ENCODE data around the gene TOP3B. TPM values are rescaled to one million over a fixed set of nuclear protein-coding genes. Genes with fewer than 3 reads are reported as not detected.
A peak's percentile ranks its signal among the peaks of the same experiment; 100 is the strongest.

The TOP3B gene
- total and polyA plus RNA-seq, 2 donors from 2014 or later, result 8.1 to 26.7 TPM

DNA sequence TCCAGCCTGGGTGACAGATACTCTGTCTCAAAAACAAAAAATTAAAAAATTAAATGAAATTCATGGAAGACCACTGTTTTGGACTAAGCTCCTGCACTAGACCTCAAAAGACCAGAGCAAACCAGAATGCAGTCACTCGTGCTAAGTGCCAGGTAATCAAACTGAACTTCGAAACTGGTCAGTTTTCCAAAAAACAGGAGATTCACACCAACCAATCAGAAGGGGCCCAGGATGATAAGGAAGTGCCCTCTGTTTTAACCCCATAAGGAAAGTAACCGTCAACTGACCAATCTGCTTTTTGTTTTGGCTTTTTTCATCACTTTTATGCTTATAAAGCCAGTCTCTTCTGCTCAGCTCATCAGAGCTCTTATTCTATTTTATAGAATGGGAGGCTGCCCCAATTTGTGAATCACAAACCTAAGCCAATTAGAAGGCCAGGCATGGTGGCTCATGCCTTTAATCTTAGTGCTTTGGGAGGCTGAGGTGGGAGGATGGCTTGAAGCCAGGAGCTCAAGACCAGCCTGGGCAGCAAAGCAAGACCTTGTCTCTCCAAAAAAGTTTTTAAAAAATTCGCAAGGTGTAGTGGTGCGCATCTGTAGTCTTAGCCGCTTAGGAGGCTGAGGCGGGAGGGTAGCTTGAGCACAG is 10.1 kb upstream of the TOP3B start:
- Histone ChIP-seq H3K36me3 (ENCODE audit: control insufficient read depth in 2 of 3, insufficient read depth in 3 of 3, low read length in 3 of 3) (no peaks in the 10 kb centered on the region), H3K4me1 (ENCODE audit: control insufficient read depth in 2 of 3, insufficient read depth in 2 of 3, low read depth in 1 of 3, low read length in 3 of 3) (no peaks in the 10 kb centered on the region), H3K4me3 (ENCODE audit: low read length in 3 of 3) (no peak overlapping the region), H3K9ac (ENCODE audit: low read length in 3 of 3) (no peak overlapping the region), H3K9me3 (ENCODE audit: control insufficient read depth in 2 of 3, insufficient read depth in 1 of 3, low read length in 3 of 3) (no peaks in the 10 kb centered on the region), H3K27me3 (ENCODE audit: control insufficient read depth, insufficient read depth, low read length) (no peaks in the 10 kb centered on the region), H3K27ac (ENCODE audit: low read depth in 2 of 2, low read length in 2 of 2) (no peak overlapping the region)
- FAIRE-seq (no peak), DNase-seq (no peak)
- intact Hi-C loops (cut with DNase I), result no loop called here
- TF ChIP-seq, protein P1, sequence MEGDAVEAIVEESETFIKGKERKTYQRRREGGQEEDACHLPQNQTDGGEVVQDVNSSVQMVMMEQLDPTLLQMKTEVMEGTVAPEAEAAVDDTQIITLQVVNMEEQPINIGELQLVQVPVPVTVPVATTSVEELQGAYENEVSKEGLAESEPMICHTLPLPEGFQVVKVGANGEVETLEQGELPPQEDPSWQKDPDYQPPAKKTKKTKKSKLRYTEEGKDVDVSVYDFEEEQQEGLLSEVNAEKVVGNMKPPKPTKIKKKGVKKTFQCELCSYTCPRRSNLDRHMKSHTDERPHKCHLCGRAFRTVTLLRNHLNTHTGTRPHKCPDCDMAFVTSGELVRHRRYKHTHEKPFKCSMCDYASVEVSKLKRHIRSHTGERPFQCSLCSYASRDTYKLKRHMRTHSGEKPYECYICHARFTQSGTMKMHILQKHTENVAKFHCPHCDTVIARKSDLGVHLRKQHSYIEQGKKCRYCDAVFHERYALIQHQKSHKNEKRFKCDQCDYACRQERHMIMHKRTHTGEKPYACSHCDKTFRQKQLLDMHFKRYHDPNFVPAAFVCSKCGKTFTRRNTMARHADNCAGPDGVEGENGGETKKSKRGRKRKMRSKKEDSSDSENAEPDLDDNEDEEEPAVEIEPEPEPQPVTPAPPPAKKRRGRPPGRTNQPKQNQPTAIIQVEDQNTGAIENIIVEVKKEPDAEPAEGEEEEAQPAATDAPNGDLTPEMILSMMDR (IDR thresholded peaks at IDR 0.05; ENCODE audit: borderline replicate concordance, extremely low read depth, insufficient read depth), result no peak

DNA sequence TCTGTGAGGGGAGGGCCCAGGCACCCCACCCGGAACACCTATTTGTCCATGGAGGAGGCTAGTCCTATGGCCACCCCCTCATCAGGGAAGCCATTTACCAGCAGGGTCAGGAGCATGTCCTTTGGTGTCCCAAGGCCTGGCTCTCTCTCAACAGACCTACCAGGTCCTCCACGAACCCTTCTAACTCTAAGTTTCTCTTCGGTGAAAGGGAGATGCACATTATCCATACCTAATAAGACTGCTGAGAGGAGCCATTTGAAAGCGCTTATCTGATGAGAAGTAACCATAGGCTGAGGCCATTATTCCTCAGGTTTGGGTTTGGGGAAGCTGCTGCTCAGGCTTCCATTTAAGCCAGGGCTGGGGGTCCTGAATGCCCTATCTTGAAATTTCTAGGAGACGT is 9.2 kb upstream of the TOP3B start:
- intact Hi-C loops (cut with DNase I), result no loop called here
- Histone ChIP-seq H3K27ac (ENCODE audit: low read depth in 2 of 2, low read length in 2 of 2) (no peak overlapping the region), H3K9me3 (ENCODE audit: control insufficient read depth in 2 of 3, insufficient read depth in 1 of 3, low read length in 3 of 3) (no peaks in the 10 kb centered on the region), H3K4me1 (ENCODE audit: control insufficient read depth in 2 of 3, insufficient read depth in 2 of 3, low read depth in 1 of 3, low read length in 3 of 3) (no peaks in the 10 kb centered on the region), H3K36me3 (ENCODE audit: control insufficient read depth in 2 of 3, insufficient read depth in 3 of 3, low read length in 3 of 3) (no peaks in the 10 kb centered on the region), H3K27me3 (ENCODE audit: control insufficient read depth, insufficient read depth, low read length) (no peaks in the 10 kb centered on the region), H3K4me3 (ENCODE audit: low read length in 3 of 3) (no peak overlapping the region), H3K9ac (ENCODE audit: low read length in 3 of 3) (no peak overlapping the region)
- no peak for DNase-seq
- TF ChIP-seq, protein P1 (IDR thresholded peaks at IDR 0.05; ENCODE audit: borderline replicate concordance, extremely low read depth, insufficient read depth), result no peak
- FAIRE-seq, result no peak

DNA sequence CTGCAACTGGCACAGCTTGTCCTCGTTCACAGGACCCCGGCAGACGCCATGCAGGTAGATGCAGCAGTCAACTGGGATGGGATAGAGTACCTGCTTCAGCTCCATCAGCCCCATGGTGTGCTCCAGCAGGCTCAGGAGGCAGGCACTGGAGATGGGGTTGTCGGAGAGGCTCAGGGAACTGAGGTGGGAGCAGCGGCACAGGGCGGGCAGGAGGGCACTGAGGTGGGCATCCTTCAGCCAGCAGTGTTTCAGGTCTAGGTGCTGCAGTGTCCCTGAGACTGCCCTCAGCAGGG is 8.7 kb upstream of the TOP3B start:
- TF ChIP-seq, protein P1 (IDR thresholded peaks at IDR 0.05; ENCODE audit: borderline replicate concordance, extremely low read depth, insufficient read depth), result no peak
- Histone ChIP-seq H3K27me3 (ENCODE audit: control insufficient read depth, insufficient read depth, low read length) (no peaks in the 10 kb centered on the region), H3K36me3 (ENCODE audit: control insufficient read depth in 2 of 3, insufficient read depth in 3 of 3, low read length in 3 of 3) (no peaks in the 10 kb centered on the region), H3K4me1 (ENCODE audit: control insufficient read depth in 2 of 3, insufficient read depth in 2 of 3, low read depth in 1 of 3, low read length in 3 of 3) (no peaks in the 10 kb centered on the region), H3K9ac (ENCODE audit: low read length in 3 of 3) (no peak overlapping the region), H3K27ac (ENCODE audit: low read depth in 2 of 2, low read length in 2 of 2) (no peak overlapping the region), H3K4me3 (ENCODE audit: low read length in 3 of 3) (no peak overlapping the region), H3K9me3 (ENCODE audit: control insufficient read depth in 2 of 3, insufficient read depth in 1 of 3, low read length in 3 of 3) (no peaks in the 10 kb centered on the region)
- FAIRE-seq (no peak), DNase-seq (peak in 1 of 5 donors; percentile 55)
- intact Hi-C loops (cut with DNase I), result no loop called here

Measured in kidney (tissue), 14 donors.